Measurements from ENCODE around the gene TMEM150C. TPM values are rescaled to one million over a fixed set of nuclear protein-coding genes. Genes with fewer than 3 reads are reported as not detected.
A peak's percentile ranks its signal among the peaks of the same experiment; 100 is the strongest.

TMEM150C gene
- polyA plus RNA-seq, 2 of the 4 experiments (the other 2 are of a cell fraction) = 1.5 to 2.1 TPM

- TF ChIP-seq RAD21 (conservative IDR thresholded peaks at IDR 0.05 in 1 of 2, IDR thresholded peaks at IDR 0.05 in 1 of 2) (no peak), HOXA7 (CRISPR knock-in tag; IDR thresholded peaks at IDR 0.05) (no peak)
Observed at GRCh38 chr4:82569076-82569475, 7.3 kb upstream of the TMEM150C start (continued).

GRCh38 chr4:82567444-82567843 is 5.7 kb upstream of the TMEM150C start:
- Histone ChIP-seq H3K4me2 (no peak overlapping the region), H3K4me3 (no peak overlapping the region), H3K27ac (no peak overlapping the region), H3K9me3 (no peaks in the 10 kb centered on the region), H3K4me1 (no peaks in the 10 kb centered on the region)
- 61% methylated on average over 7 of the region's 7 CpGs for WGBS (ENCODE audit: missing lambda C conversion rate)
- ATAC-seq (no peak), FAIRE-seq (no peak), DNase-seq (ENCODE audit: low read depth in 1 of 2, low spot score in 1 of 2) (no peak)
- POLR2A ChIA-PET = no interaction called here
- CTCF ChIA-PET = interaction anchor here (0.6 kb wide), 1 partner anchor 91 kb away, joined by 3 read pairs; no protein-coding TSS in a partner anchor
- no peak for TF ChIP-seq NPAS2 (CRISPR knock-in tag; IDR thresholded peaks at IDR 0.05; ENCODE audit: borderline replicate concordance)
- no peak for TF ChIP-seq FOSL2 (IDR thresholded peaks at IDR 0.05)
- TF ChIP-seq FOSL2 (CRISPR knock-in tag; IDR thresholded peaks at IDR 0.05) = no peak
- TF ChIP-seq CBX8 (IDR thresholded peaks at IDR 0.05) = no peak

GRCh38 chr4:82562564-82562854 is 721 bp upstream of the TMEM150C start:
- POLR2A ChIA-PET = interaction anchor here (0.6 kb wide), 1 partner anchor 255 kb away, joined by 3 read pairs; no protein-coding TSS in a partner anchor

GRCh38 chr4:82560853-82561785 is 669 bp downstream of the TMEM150C start:
- POLR2A ChIA-PET = no interaction called here
- Histone ChIP-seq H3K27ac (peak overlapping the region; percentile 64 to 88), H3K4me3 (peak overlapping the region; percentile 94), H3K4me2 (peak overlapping the region; percentile 60), H3K4me1 (no peaks in the 10 kb centered on the region), H3K9me3 (no peaks in the 10 kb centered on the region)
- FAIRE-seq (no peak), DNase-seq (ENCODE audit: low read depth in 1 of 2, low spot score in 1 of 2) (no peak), ATAC-seq (peak; percentile 52 to 84)
- TF ChIP-seq POLR2AphosphoS2 (conservative IDR thresholded peaks at IDR 0.05; ENCODE audit: low read length) = no peak
- TF ChIP-seq FOSB (CRISPR knock-in tag; IDR thresholded peaks at IDR 0.05) = no peak
- no peak for TF ChIP-seq HES2 (IDR thresholded peaks at IDR 0.05)
- no peak for TF ChIP-seq MAFK (IDR thresholded peaks at IDR 0.05; ENCODE audit: partially characterized antibody)
- TF ChIP-seq HDAC2 (IDR thresholded peaks at IDR 0.05) = no peak
- no peak for TF ChIP-seq RNF2 (IDR thresholded peaks at IDR 0.05; ENCODE audit: borderline replicate concordance, low read depth)
- no peak for TF ChIP-seq ELK1 (IDR thresholded peaks at IDR 0.05; ENCODE audit: low read depth, low read length)
- no peak for TF ChIP-seq FOSL2 (IDR thresholded peaks at IDR 0.05)
- no peak for TF ChIP-seq FOSL2 (CRISPR knock-in tag; IDR thresholded peaks at IDR 0.05)
- no peak for TF ChIP-seq HOXB5 (CRISPR knock-in tag; IDR thresholded peaks at IDR 0.05)
- TF ChIP-seq ESRRA (IDR thresholded peaks at IDR 0.05; ENCODE audit: borderline replicate concordance, low read length) = no peak
- TF ChIP-seq REST (IDR thresholded peaks at IDR 0.05) = no peak
- TF ChIP-seq ZFP36 (IDR thresholded peaks at IDR 0.05; ENCODE audit: borderline replicate concordance, partially characterized antibody) = no peak
- no peak for TF ChIP-seq ZC3H11A (IDR thresholded peaks at IDR 0.05)
- TF ChIP-seq RCOR1 (IDR thresholded peaks at IDR 0.05; ENCODE audit: low read depth, low read length) = no peak
- no peak for TF ChIP-seq TP53 (CRISPR knock-in tag; IDR thresholded peaks at IDR 0.05)
- TF ChIP-seq MYC (IDR thresholded peaks at IDR 0.05; ENCODE audit: borderline replicate concordance, low read length) = no peak
- 72% methylated on average over 14 of the region's 61 CpGs for WGBS (ENCODE audit: missing lambda C conversion rate)
- CTCF ChIA-PET = interaction anchor here (0.7 kb wide), 1 partner anchor 31 kb away, joined by 3 read pairs; no protein-coding TSS in a partner anchor

More at GRCh38 chr4:82562564-82562854, 721 bp upstream of the TMEM150C start:
- FAIRE-seq (no peak), ATAC-seq (peak in 1 of 2 experiments; percentile 45; a peak in 3 of 6 replicates), DNase-seq (ENCODE audit: low read depth in 1 of 2, low spot score in 1 of 2) (no peak)
- 67% methylated on average over 4 of the region's 4 CpGs for WGBS (ENCODE audit: missing lambda C conversion rate)
- peak overlapping the region; percentile 60 for H3K4me2 ChIP-seq
- CTCF ChIA-PET = interaction anchor here (0.6 to 1.6 kb wide), 3 partner anchors 9 to 93 kb away, joined by 3 to 4 read pairs (median 3); no protein-coding TSS in a partner anchor
- H3K27ac ChIP-seq = no peak overlapping the region
- H3K4me1 ChIP-seq = no peaks in the 10 kb centered on the region
- H3K9me3 ChIP-seq = no peaks in the 10 kb centered on the region
- peak overlapping the region; percentile 94 for H3K4me3 ChIP-seq
- no peak for TF ChIP-seq CBX8 (IDR thresholded peaks at IDR 0.05)
- no peak for TF ChIP-seq ZSCAN20 (CRISPR knock-in tag; IDR thresholded peaks at IDR 0.05)
- no peak for TF ChIP-seq NPAS2 (CRISPR knock-in tag; IDR thresholded peaks at IDR 0.05; ENCODE audit: borderline replicate concordance)
- no peak for TF ChIP-seq TP53 (CRISPR knock-in tag; IDR thresholded peaks at IDR 0.05)
- TF ChIP-seq HEYL (CRISPR knock-in tag; IDR thresholded peaks at IDR 0.05) = no peak
- no peak for TF ChIP-seq BHLHE40 (IDR thresholded peaks at IDR 0.05; ENCODE audit: low read depth, low read length)
- no peak for TF ChIP-seq CHD4 (IDR thresholded peaks at IDR 0.05; ENCODE audit: borderline replicate concordance)
- no peak for TF ChIP-seq EHF (CRISPR knock-in tag; IDR thresholded peaks at IDR 0.05)
- no peak for TF ChIP-seq MAFK (IDR thresholded peaks at IDR 0.05; ENCODE audit: partially characterized antibody)

All from A549 (cell line).